ENCODE data around the gene MAD1L1. TPM values are rescaled to one million over a fixed set of nuclear protein-coding genes. Genes with fewer than 3 reads are reported as not detected.

MAD1L1 gene
- total RNA-seq, 1 donor from 2014 or later, result 57.4 TPM

- Histone ChIP-seq H3K4me3 (ENCODE audit: low read depth, low read length) (no peak overlapping the region), H3K36me3 (ENCODE audit: control insufficient read depth, insufficient read depth, low read length) (peaks cover 1% of the 10 kb centered on the region), H3K27me3 (ENCODE audit: control insufficient read depth, insufficient read depth, low read length) (no peaks in the 10 kb centered on the region)
- TF ChIP-seq CTCF (IDR thresholded peaks at IDR 0.05; ENCODE audit: insufficient read depth, low read length, severe bottlenecking), result no peak
- FAIRE-seq (no peak), DNase-seq (ENCODE audit: low read depth) (no peak)
These were observed 226.4 kb downstream of the MAD1L1 start for GRCh38 chr7:2006231-2006771.

GRCh38 chr7:2005786-2006185, 227.0 kb downstream of the MAD1L1 start:
- FAIRE-seq (no peak), DNase-seq (ENCODE audit: low read depth) (no peak)
- Histone ChIP-seq H3K4me3 (ENCODE audit: low read depth, low read length) (no peak overlapping the region), H3K36me3 (ENCODE audit: control insufficient read depth, insufficient read depth, low read length) (peaks cover 1% of the 10 kb centered on the region), H3K27me3 (ENCODE audit: control insufficient read depth, insufficient read depth, low read length) (no peaks in the 10 kb centered on the region)
- no peak for TF ChIP-seq CTCF (IDR thresholded peaks at IDR 0.05; ENCODE audit: insufficient read depth, low read length, severe bottlenecking)

- FAIRE-seq (peak; percentile 47), DNase-seq (ENCODE audit: low read depth) (no peak)
- Histone ChIP-seq H3K36me3 (ENCODE audit: control insufficient read depth, insufficient read depth, low read length) (peaks cover 1% of the 10 kb centered on the region), H3K4me3 (ENCODE audit: low read depth, low read length) (no peak overlapping the region), H3K27me3 (ENCODE audit: control insufficient read depth, insufficient read depth, low read length) (no peaks in the 10 kb centered on the region)
- TF ChIP-seq CTCF (IDR thresholded peaks at IDR 0.05; ENCODE audit: insufficient read depth, low read length, severe bottlenecking), result no peak
These were observed 227.7 kb downstream of the MAD1L1 start for GRCh38 chr7:2004841-2005725.

- DNase-seq (ENCODE audit: low read depth) (no peak), FAIRE-seq (no peak)
- peaks cover 1% of the 10 kb centered on the region for H3K36me3 ChIP-seq (ENCODE audit: control insufficient read depth, insufficient read depth, low read length)
These were observed 228.6 kb downstream of the MAD1L1 start for GRCh38 chr7:2003931-2004812.

GRCh38 chr7:2003451-2003930, 229.3 kb downstream of the MAD1L1 start:
- no peak for TF ChIP-seq CTCF (IDR thresholded peaks at IDR 0.05; ENCODE audit: insufficient read depth, low read length, severe bottlenecking)
- DNase-seq (ENCODE audit: low read depth) (no peak), FAIRE-seq (no peak)
- Histone ChIP-seq H3K4me3 (ENCODE audit: low read depth, low read length) (no peak overlapping the region), H3K36me3 (ENCODE audit: control insufficient read depth, insufficient read depth, low read length) (peaks cover 1% of the 10 kb centered on the region), H3K27me3 (ENCODE audit: control insufficient read depth, insufficient read depth, low read length) (no peaks in the 10 kb centered on the region)

More at GRCh38 chr7:2003931-2004812, 228.6 kb downstream of the MAD1L1 start:
- TF ChIP-seq CTCF (IDR thresholded peaks at IDR 0.05; ENCODE audit: insufficient read depth, low read length, severe bottlenecking), result no peak
- H3K27me3 ChIP-seq (ENCODE audit: control insufficient read depth, insufficient read depth, low read length), result no peaks in the 10 kb centered on the region
- no peak overlapping the region for H3K4me3 ChIP-seq (ENCODE audit: low read depth, low read length)

Data from bronchial epithelial cell (primary cell).